Mucosa of stomach (tissue), 1 donor: Measurements from ENCODE around the gene ABCB11.

Experiments
- H3K27me3 ChIP-seq: one replicate; pipeline ENCODE4 v1.7.0; 2013; ENCODE audit warnings: mild to moderate bottlenecking, low read length; ENCODE audit not compliant: control insufficient read depth, insufficient read depth
- H3K36me3 ChIP-seq: one replicate; pipeline ENCODE4 v1.7.0; 2013; ENCODE audit warnings: low read length; ENCODE audit not compliant: control insufficient read depth, insufficient read depth
- H3K4me1 ChIP-seq: one replicate; pipeline ENCODE4 v1.7.0; 2013; ENCODE audit warnings: mild to moderate bottlenecking, low read length; ENCODE audit not compliant: control insufficient read depth, insufficient read depth
- H3K4me3 ChIP-seq: one replicate; pipeline ENCODE4 v1.7.0; 2013; ENCODE audit warnings: low read length
- H3K9ac ChIP-seq: one replicate; pipeline ENCODE4 v1.7.0; 2013; ENCODE audit warnings: mild to moderate bottlenecking, low read length, moderate library complexity
- H3K9me3 ChIP-seq: one replicate; pipeline ENCODE4 v1.7.0; 2013; ENCODE audit warnings: mild to moderate bottlenecking, low read length, moderate library complexity; ENCODE audit not compliant: control insufficient read depth
- donor health status: Pancreatic carcinoma.

The ABCB11 gene

GRCh38 chr2:169031202-169031601 lies at the start of gene ABCB11:
ABCB11 (minus strand) TSS chr2:169031324; CDS start chr2:169018125, 13,199 bp downstream.
- no peak within 1 kb of the TSS for H3K4me3 ChIP-seq
- H3K9me3 ChIP-seq, result no peaks in the 10 kb centered on the region
- no peaks in the 10 kb centered on the region for H3K27me3 ChIP-seq
- no peaks in the 10 kb centered on the region for H3K36me3 ChIP-seq
- H3K9ac ChIP-seq, result no peak within 1 kb of the TSS
- H3K4me1 ChIP-seq, result peaks cover 26% of the 10 kb centered on the region

- H3K36me3 ChIP-seq, result no peaks in the 10 kb centered on the region
- no peaks in the 10 kb centered on the region for H3K9me3 ChIP-seq
- no peak overlapping the region for H3K9ac ChIP-seq
- no peaks in the 10 kb centered on the region for H3K27me3 ChIP-seq
- H3K4me3 ChIP-seq, result no peak overlapping the region
- no peaks in the 10 kb centered on the region for H3K4me1 ChIP-seq
Measured at GRCh38 chr2:169080250-169081069, 49.3 kb upstream of the ABCB11 start.

- Histone ChIP-seq H3K4me1 (no peaks in the 10 kb centered on the region), H3K36me3 (no peaks in the 10 kb centered on the region), H3K27me3 (no peaks in the 10 kb centered on the region), H3K9ac (no peak overlapping the region), H3K9me3 (no peaks in the 10 kb centered on the region), H3K4me3 (no peak overlapping the region)
Measured at GRCh38 chr2:169077674-169078240, 46.6 kb upstream of the ABCB11 start.

- H3K9ac ChIP-seq, result no peak overlapping the region
- no peaks in the 10 kb centered on the region for H3K27me3 ChIP-seq
Measured at GRCh38 chr2:169073963-169074751, 43.0 kb upstream of the ABCB11 start.

GRCh38 chr2:169073211-169073962 lies 42.3 kb upstream of the ABCB11 start:
- no peaks in the 10 kb centered on the region for H3K27me3 ChIP-seq
- H3K36me3 ChIP-seq, result no peaks in the 10 kb centered on the region
- no peaks in the 10 kb centered on the region for H3K4me1 ChIP-seq
- H3K9ac ChIP-seq, result no peak overlapping the region
- no peaks in the 10 kb centered on the region for H3K9me3 ChIP-seq
- H3K4me3 ChIP-seq, result no peak overlapping the region

More at GRCh38 chr2:169073963-169074751, 43.0 kb upstream of the ABCB11 start:
- Histone ChIP-seq H3K4me3 (no peak overlapping the region), H3K9me3 (no peaks in the 10 kb centered on the region), H3K36me3 (no peaks in the 10 kb centered on the region), H3K4me1 (no peaks in the 10 kb centered on the region)

GRCh38 chr2:169072163-169072925 lies 41.2 kb upstream of the ABCB11 start:
- Histone ChIP-seq H3K9ac (no peak overlapping the region), H3K9me3 (no peaks in the 10 kb centered on the region), H3K4me1 (peaks cover 5% of the 10 kb centered on the region), H3K4me3 (no peak overlapping the region), H3K27me3 (no peaks in the 10 kb centered on the region), H3K36me3 (no peaks in the 10 kb centered on the region)

- Histone ChIP-seq H3K9me3 (no peaks in the 10 kb centered on the region), H3K4me1 (peaks cover 12% of the 10 kb centered on the region), H3K27me3 (no peaks in the 10 kb centered on the region), H3K36me3 (no peaks in the 10 kb centered on the region), H3K9ac (no peak overlapping the region), H3K4me3 (no peak overlapping the region)
Measured at GRCh38 chr2:169071455-169071854, 40.3 kb upstream of the ABCB11 start.

GRCh38 chr2:169069833-169070232 lies 38.7 kb upstream of the ABCB11 start:
- no peaks in the 10 kb centered on the region for H3K9me3 ChIP-seq
- H3K36me3 ChIP-seq, result no peaks in the 10 kb centered on the region
- H3K9ac ChIP-seq, result no peak overlapping the region
- H3K27me3 ChIP-seq, result no peaks in the 10 kb centered on the region
- H3K4me1 ChIP-seq, result peaks cover 26% of the 10 kb centered on the region
- no peak overlapping the region for H3K4me3 ChIP-seq

GRCh38 chr2:169069341-169069740 lies 38.2 kb upstream of the ABCB11 start, which contains the start of gene DHRS9:
DHRS9 (plus strand) TSS chr2:169069563; CDS start chr2:169081582, 12,019 bp downstream.
- H3K9me3 ChIP-seq, result no peaks in the 10 kb centered on the region
- no peak within 1 kb of the TSS for H3K4me3 ChIP-seq
- H3K27me3 ChIP-seq, result no peaks in the 10 kb centered on the region
- H3K4me1 ChIP-seq, result peaks cover 26% of the 10 kb centered on the region
- H3K9ac ChIP-seq, result no peak within 1 kb of the TSS
- no peaks in the 10 kb centered on the region for H3K36me3 ChIP-seq

GRCh38 chr2:169066897-169067296 lies 35.8 kb upstream of the ABCB11 start:
- H3K4me1 ChIP-seq, result peaks cover 31% of the 10 kb centered on the region
- H3K9ac ChIP-seq, result peak overlapping the region; percentile 23
- no peaks in the 10 kb centered on the region for H3K36me3 ChIP-seq
- H3K9me3 ChIP-seq, result no peaks in the 10 kb centered on the region
- H3K27me3 ChIP-seq, result no peaks in the 10 kb centered on the region
- H3K4me3 ChIP-seq, result no peak overlapping the region
